Measurements from ENCODE around the gene HECTD4.

DNA sequence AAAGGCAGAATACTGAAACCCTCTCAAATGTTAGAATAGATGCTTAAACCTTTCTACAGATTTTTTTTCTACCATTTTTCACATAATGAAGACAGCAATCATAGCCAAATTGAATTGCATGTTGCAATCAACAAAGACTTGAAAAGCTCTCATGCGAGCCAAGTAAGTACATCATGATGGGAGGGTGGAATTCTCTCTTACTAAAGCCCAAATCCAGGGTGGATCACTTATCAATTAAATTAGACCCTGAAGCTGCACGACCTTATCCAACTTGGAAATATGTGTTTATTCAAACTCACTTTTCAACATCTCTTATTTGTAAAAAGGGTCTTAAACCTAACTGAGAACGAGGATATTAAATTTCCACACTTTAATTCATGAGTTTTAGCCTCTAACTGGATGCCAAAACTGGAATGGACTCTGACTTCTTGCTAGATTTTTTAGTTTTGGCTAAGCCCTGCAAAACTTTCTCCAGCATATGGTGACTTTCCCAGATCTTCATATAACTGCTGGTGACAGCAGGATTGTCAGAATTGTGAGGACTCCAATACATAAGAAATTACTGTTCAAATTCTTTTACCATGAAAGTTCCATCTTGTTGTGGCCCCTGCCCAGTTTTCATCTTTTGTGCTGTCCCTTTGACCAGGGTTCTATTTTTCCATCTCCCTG is 53.6 kb downstream of the HECTD4 start:
- TF ChIP-seq CTCF (IDR thresholded peaks at IDR 0.05) (no peak), POLR2A (IDR thresholded peaks at IDR 0.05) (no peak), POLR2AphosphoS5 (IDR thresholded peaks at IDR 0.05) (no peak)
